CD4-positive, alpha-beta memory T cell (primary cell): Measurements from ENCODE around the gene CEBPG. TPM values are rescaled to one million over a fixed set of nuclear protein-coding genes. Genes with fewer than 3 reads are reported as not detected.

Experiments
- CTCF ChIA-PET: fragments of 350-600 bp; sonication (Branson Sonifier 250); formaldehyde crosslinking; loops from one replicate; lab custom pipeline; 2021; ENCODE audit warnings: inconsistent platforms; ENCODE audit not compliant: partially characterized antibody; lab: Charles Lee
- POLR2A ChIA-PET: fragments of 350-600 bp; sonication (Branson Sonifier 250); formaldehyde crosslinking; loops from one replicate; lab custom pipeline; 2021; ENCODE audit not compliant: partially characterized antibody; lab: Charles Lee
- DNase-seq, 5 donors: peaks; one replicate each; pipeline versions ENCODE4 v3.0.0 to v3.0.0-alpha.2; 2020 to 2022; ENCODE audit warnings: mixed read lengths in 1 of 5
- H3K27ac ChIP-seq: one replicate; pipeline ENCODE4 v1.7.0; 2013; ENCODE audit warnings: low read depth, low read length
- H3K27me3 ChIP-seq: 2 replicates; pipeline ENCODE4 v1.7.0; 2013; ENCODE audit warnings: mild to moderate bottlenecking, low read length, moderate library complexity; ENCODE audit not compliant: insufficient read depth
- H3K36me3 ChIP-seq: 2 replicates; pipeline ENCODE4 v1.7.0; 2013; ENCODE audit warnings: mild to moderate bottlenecking, low read length, moderate library complexity; ENCODE audit not compliant: insufficient read depth
- H3K4me1 ChIP-seq: 2 replicates; pipeline ENCODE4 v1.7.0; 2013; ENCODE audit warnings: mild to moderate bottlenecking, low read length, moderate library complexity; ENCODE audit not compliant: insufficient read depth
- H3K4me3 ChIP-seq, 2 donors: one replicate each; pipeline ENCODE4 v1.7.0; 2013; ENCODE audit warnings: low read length in 2 of 2, mild to moderate bottlenecking in 1 of 2
- H3K9me3 ChIP-seq, 2 donors: one replicate each; pipeline ENCODE4 v1.7.0; 2013; ENCODE audit warnings: low read length in 2 of 2, control low read depth in 1 of 2; ENCODE audit not compliant: control insufficient read depth in 1 of 2
- H3K27ac Mint-ChIP-seq, 7 donors: one replicate each; pipeline ENCODE4 v1.8.0; 2020 to 2021; ENCODE audit warnings: mixed read lengths in 7 of 7, mild to moderate bottlenecking in 6 of 7, inconsistent platforms in 3 of 7, moderate library complexity in 3 of 7
- H3K27me3 Mint-ChIP-seq, 2 donors: one replicate each; pipeline ENCODE4 v1.8.0; 2020 to 2021; ENCODE audit warnings: mixed read lengths in 2 of 2
- H3K36me3 Mint-ChIP-seq, 2 donors: one replicate each; pipeline ENCODE4 v1.8.0; 2020 to 2021; ENCODE audit warnings: mixed read lengths in 2 of 2, inconsistent platforms in 1 of 2, mild to moderate bottlenecking in 1 of 2
- H3K4me1 Mint-ChIP-seq, 4 donors: one replicate each; pipeline ENCODE4 v1.8.0; 2020 to 2021; ENCODE audit warnings: mixed read lengths in 4 of 4, mild to moderate bottlenecking in 1 of 4
- H3K4me3 Mint-ChIP-seq, 8 donors: one replicate each; pipeline ENCODE4 v1.8.0; 2020 to 2021; ENCODE audit warnings: mixed read lengths in 8 of 8, mild to moderate bottlenecking in 7 of 8, moderate library complexity in 6 of 8, inconsistent platforms in 3 of 8
- H3K9me3 Mint-ChIP-seq, 8 donors: one replicate each; pipeline ENCODE4 v1.8.0; 2020 to 2021; ENCODE audit warnings: mixed read lengths in 8 of 8, mild to moderate bottlenecking in 5 of 8, inconsistent platforms in 3 of 8, moderate library complexity in 1 of 8
- intact Hi-C: fragments of 100-400 bp; cut with micrococcal nuclease; formaldehyde crosslinking; loops from one replicate; pipeline ENCODE4 v1.15.1; 2023
- polyA plus RNA-seq, 2 donors: library from polyadenylated mRNA; unstranded; fragments of 300-500 nt; fragmentation: Illumina TruSeq; gene quantifications; one replicate each; pipeline ENCODE4 v1.2.3, GENCODE V29; 2021
- total RNA-seq, 2 experiments: library from RNA; stranded (reverse); gene quantifications; one replicate each; pipeline ENCODE4 v1.2.3, GENCODE V29; 2021

Gene CEBPG
- 10 to 100 TPM; 26.9 to 27.2 TPM for total RNA-seq
- polyA plus RNA-seq = 10 to 100 TPM in 1 of 2 donors, 1 to 10 TPM in 1; 8.9 to 13.3 TPM

DNA sequence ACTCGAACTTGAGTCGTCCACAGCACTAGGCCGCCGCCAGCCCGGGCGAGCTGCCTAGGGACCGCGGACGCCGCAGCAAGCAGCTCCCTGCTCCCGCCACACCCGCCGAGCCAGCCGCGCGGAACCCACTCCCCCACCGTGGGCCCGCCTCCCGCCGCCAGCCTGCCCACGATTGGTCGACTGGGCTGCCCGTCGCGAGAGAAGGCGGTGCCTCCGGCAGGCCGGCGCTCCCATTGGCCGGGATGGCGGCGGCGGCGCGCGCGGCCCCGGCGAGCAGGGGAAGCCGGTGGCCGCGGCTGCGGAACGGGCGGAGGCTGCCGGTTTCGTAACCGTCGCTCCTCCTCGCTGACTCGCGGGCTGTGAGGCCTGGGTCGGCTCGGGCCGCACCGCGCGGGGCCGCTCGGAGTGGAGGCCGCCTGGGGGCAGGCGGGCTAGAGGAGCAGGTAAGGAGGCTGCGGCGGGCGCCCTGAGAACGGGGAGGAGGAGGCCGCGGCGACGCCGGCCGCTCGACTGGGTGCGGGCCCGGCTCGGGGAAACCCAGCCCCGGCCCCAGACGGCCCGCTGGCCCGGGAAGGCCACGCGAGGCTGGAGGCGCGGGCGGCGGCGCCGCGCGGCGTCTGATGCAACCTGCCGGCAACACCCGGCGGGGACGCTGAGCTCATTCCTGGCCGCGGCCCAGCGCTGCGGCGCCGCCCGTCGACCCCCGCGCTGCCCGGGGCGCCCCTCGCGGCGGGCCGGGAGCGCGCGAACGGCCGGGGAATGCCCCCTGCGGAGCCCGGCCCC lies at the start of gene CEBPG:
CEBPG (plus strand) TSS at position 257 of the 783 bp plus-strand sequence. CDS start 5,531 bp downstream, outside the sequence.
- intact Hi-C loops = loop anchor here (1.0 to 2.0 kb wide), 2 partner anchors 71 to 196 kb away; partner anchors contain the start of gene CEBPA
- H3K9me3 Mint-ChIP-seq = no peaks in the 10 kb centered on the region
- H3K4me3 Mint-ChIP-seq = peak within 1 kb of the TSS; percentile 88 to 96 (median 92)
- peak; percentile 92 to 99 (median 95) for DNase-seq
- peak within 1 kb of the TSS; percentile 66 to 81 for H3K4me3 ChIP-seq
- H3K36me3 Mint-ChIP-seq = peaks cover 0 to 6% of the 10 kb centered on the region in 2 donors
- H3K36me3 ChIP-seq = no peaks in the 10 kb centered on the region
- ChIA-PET POLR2A (interaction anchor here (0.6 to 4.2 kb wide), 19 partner anchors 10 to 1053 kb away, joined by 3 to 29 read pairs (median 5); partner anchors contain the start of genes CEBPA, GPATCH1, LSM14A and PDCD5), CTCF (interaction anchor here (0.6 to 3.8 kb wide), 4 partner anchors 11 to 197 kb away, joined by 3 to 13 read pairs (median 4); partner anchors contain the start of gene CEBPA)
- peak within 1 kb of the TSS; percentile 91 to 96 (median 94) for H3K27ac Mint-ChIP-seq
- H3K27me3 Mint-ChIP-seq = no peaks in the 10 kb centered on the region
- H3K4me1 ChIP-seq = peaks cover 42% of the 10 kb centered on the region
- H3K9me3 ChIP-seq = no peaks in the 10 kb centered on the region
- peak within 1 kb of the TSS; percentile 87 for H3K27ac ChIP-seq
- H3K27me3 ChIP-seq = no peaks in the 10 kb centered on the region
- H3K4me1 Mint-ChIP-seq = peaks cover 34 to 57% (median 41%) of the 10 kb centered on the region in 4 donors

DNA sequence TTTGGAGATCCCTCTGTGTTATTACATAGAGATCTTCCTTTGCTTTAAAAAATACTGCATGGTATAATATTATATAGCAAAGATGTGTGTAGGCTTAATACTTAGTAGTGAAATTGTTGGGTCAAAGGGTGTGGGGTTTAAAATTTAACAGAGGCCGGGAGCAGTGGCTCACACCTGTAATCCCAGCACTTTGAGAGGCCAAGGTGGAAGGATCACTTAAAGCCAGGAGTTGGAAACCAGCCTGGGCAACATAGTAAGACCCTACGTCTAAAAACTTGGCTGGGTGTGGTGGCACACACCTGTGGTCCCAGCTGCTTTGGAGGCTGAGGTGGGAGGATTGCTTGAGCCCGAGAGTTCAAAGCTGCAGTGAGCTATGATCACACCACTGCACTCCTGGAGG lies 48.9 kb upstream of the CEBPG start:
- POLR2A ChIA-PET = no interaction called here
- CTCF ChIA-PET = interaction anchor here (0.7 kb wide), 1 partner anchor 12 kb away, joined by 3 read pairs; no protein-coding TSS in a partner anchor
- H3K27ac ChIP-seq = no peak overlapping the region
- no peak overlapping the region for H3K4me3 ChIP-seq
- Mint-ChIP-seq H3K27me3 (peaks cover 6 to 7% of the 10 kb centered on the region in 2 donors), H3K36me3 (peaks cover 0 to 6% of the 10 kb centered on the region in 2 donors), H3K4me3 (no peak overlapping the region), H3K9me3 (peaks cover 0 to 18% (median 8%) of the 10 kb centered on the region in 8 donors), H3K4me1 (no peaks in the 10 kb centered on the region), H3K27ac (no peak overlapping the region)
- H3K36me3 ChIP-seq = no peaks in the 10 kb centered on the region
- H3K27me3 ChIP-seq = no peaks in the 10 kb centered on the region
- H3K9me3 ChIP-seq = no peaks in the 10 kb centered on the region
- intact Hi-C loops = no loop called here
- DNase-seq = no peak
- H3K4me1 ChIP-seq = no peaks in the 10 kb centered on the region

DNA sequence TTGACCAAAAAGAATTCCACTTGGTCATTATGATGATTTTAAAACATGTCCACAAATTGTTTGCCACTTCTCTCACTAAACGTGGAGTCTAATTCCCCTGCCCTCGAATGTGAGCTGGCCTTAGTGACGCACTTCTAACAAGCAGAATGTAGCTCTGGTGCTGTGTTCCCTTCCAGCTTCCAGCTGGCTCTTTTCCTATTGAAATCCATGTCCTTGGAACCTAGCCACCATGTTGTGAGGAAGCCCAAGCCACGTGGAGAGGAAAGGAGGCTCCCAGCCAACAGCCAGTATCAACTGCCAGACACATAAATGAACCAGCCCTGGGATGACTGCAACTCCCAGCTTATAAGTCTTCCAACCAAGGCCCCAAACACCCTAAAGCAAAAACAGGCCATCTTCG lies 47.6 kb upstream of the CEBPG start:
- peaks cover 8 to 12% of the 10 kb centered on the region in 2 donors for H3K27me3 Mint-ChIP-seq
- peaks cover 0 to 10% (median 4%) of the 10 kb centered on the region in 8 donors for H3K9me3 Mint-ChIP-seq
- H3K4me3 ChIP-seq = no peak overlapping the region
- H3K27me3 ChIP-seq = no peaks in the 10 kb centered on the region
- H3K4me3 Mint-ChIP-seq = no peak overlapping the region
- H3K27ac Mint-ChIP-seq = no peak overlapping the region
- intact Hi-C loops = no loop called here
- H3K36me3 Mint-ChIP-seq = no peaks in the 10 kb centered on the region
- no peaks in the 10 kb centered on the region for H3K4me1 ChIP-seq
- CTCF ChIA-PET = no interaction called here
- H3K27ac ChIP-seq = no peak overlapping the region
- H3K9me3 ChIP-seq = no peaks in the 10 kb centered on the region
- POLR2A ChIA-PET = no interaction called here
- no peaks in the 10 kb centered on the region for H3K4me1 Mint-ChIP-seq
- H3K36me3 ChIP-seq = no peaks in the 10 kb centered on the region
- DNase-seq = no peak

DNA sequence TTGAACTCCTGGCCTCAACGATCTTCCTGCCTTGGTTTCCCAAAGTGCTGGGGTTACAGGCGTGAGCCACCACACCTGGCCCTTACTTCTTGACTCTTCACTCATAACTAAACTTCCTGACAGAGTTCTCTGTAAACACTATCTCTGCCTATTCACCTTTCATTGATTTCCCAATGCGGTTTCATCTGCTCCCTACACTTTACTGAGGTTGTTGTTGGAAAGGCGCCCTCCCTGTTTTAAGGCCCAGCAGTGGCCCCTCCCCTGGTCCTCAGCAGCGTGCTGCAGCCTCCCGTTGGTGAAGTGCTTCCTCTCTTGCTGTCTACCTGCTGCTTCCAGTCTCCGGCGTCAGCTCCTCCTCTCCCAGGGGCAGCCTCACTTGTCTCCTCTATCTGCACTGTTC lies 44.4 kb upstream of the CEBPG start:
- Histone ChIP-seq H3K4me3 (no peak overlapping the region), H3K4me1 (no peaks in the 10 kb centered on the region), H3K27me3 (no peaks in the 10 kb centered on the region), H3K9me3 (no peaks in the 10 kb centered on the region), H3K36me3 (no peaks in the 10 kb centered on the region), H3K27ac (no peak overlapping the region)
- peaks cover 10 to 16% of the 10 kb centered on the region in 2 donors for H3K27me3 Mint-ChIP-seq
- DNase-seq = no peak
- H3K4me1 Mint-ChIP-seq = no peaks in the 10 kb centered on the region
- no peak overlapping the region for H3K27ac Mint-ChIP-seq
- H3K9me3 Mint-ChIP-seq = no peaks in the 10 kb centered on the region
- H3K36me3 Mint-ChIP-seq = no peaks in the 10 kb centered on the region
- H3K4me3 Mint-ChIP-seq = no peak overlapping the region
- intact Hi-C loops = no loop called here
- ChIA-PET CTCF (interaction anchor here (0.6 kb wide), 1 partner anchor 449 kb away, joined by 3 read pairs; no protein-coding TSS in a partner anchor), POLR2A (no interaction called here)

DNA sequence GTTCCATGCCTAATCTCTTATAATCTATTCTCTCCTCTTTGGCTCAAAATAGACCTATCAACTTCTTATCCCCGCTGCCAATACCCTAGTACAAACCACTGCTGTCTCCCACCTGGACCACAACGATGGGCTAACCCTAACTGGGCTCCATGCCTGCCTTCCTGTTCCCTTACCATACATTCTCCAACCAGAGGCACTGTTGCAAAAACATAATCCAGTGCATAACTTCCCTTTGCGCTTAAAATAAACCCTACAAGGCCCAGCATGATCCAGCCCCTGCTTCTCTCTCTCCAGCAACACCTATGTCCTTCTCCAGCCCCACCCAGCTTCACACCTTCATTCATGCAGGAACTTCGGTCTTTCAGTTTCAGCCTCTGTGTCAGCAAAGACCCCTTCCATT lies 43.8 kb upstream of the CEBPG start:
- Mint-ChIP-seq H3K4me1 (no peaks in the 10 kb centered on the region), H3K4me3 (no peak overlapping the region), H3K27ac (no peak overlapping the region), H3K9me3 (no peaks in the 10 kb centered on the region), H3K36me3 (no peaks in the 10 kb centered on the region), H3K27me3 (peaks cover 10 to 16% of the 10 kb centered on the region in 2 donors)
- Histone ChIP-seq H3K36me3 (no peaks in the 10 kb centered on the region), H3K4me1 (no peaks in the 10 kb centered on the region), H3K27me3 (no peaks in the 10 kb centered on the region), H3K4me3 (no peak overlapping the region), H3K9me3 (no peaks in the 10 kb centered on the region), H3K27ac (no peak overlapping the region)
- intact Hi-C loops = no loop called here
- no peak for DNase-seq
- ChIA-PET CTCF (interaction anchor here (0.6 kb wide), 1 partner anchor 448 kb away, joined by 3 read pairs; no protein-coding TSS in a partner anchor), POLR2A (no interaction called here)

DNA sequence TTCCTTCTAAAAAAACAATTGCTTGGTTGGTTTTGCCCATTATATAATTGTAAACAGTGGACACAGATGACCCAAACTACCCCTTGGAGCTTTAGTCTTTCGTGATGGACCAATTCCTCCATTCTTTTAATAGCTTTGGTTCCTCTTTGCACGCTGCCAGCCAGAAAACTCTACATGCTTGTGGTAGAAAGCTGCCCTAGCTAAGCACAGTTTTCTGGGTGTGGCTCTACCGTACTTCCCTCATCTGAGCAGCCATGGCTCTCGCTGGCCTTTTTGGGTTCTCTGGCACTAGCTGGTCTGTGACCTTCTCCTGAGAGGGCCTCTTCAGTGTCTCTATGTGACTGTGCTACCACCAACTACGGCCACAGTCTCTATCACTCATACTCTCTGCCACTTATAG lies 41.3 kb upstream of the CEBPG start:
- Histone ChIP-seq H3K36me3 (no peaks in the 10 kb centered on the region), H3K4me1 (no peaks in the 10 kb centered on the region), H3K27me3 (no peaks in the 10 kb centered on the region), H3K27ac (no peak overlapping the region), H3K9me3 (no peaks in the 10 kb centered on the region), H3K4me3 (no peak overlapping the region)
- no peak overlapping the region for H3K27ac Mint-ChIP-seq
- H3K27me3 Mint-ChIP-seq = peaks cover 10 to 19% of the 10 kb centered on the region in 2 donors
- no peak for DNase-seq
- no peaks in the 10 kb centered on the region for H3K9me3 Mint-ChIP-seq
- ChIA-PET POLR2A (no interaction called here), CTCF (no interaction called here)
- intact Hi-C loops = no loop called here
- H3K36me3 Mint-ChIP-seq = no peaks in the 10 kb centered on the region
- H3K4me1 Mint-ChIP-seq = no peaks in the 10 kb centered on the region
- H3K4me3 Mint-ChIP-seq = no peak overlapping the region

DNA sequence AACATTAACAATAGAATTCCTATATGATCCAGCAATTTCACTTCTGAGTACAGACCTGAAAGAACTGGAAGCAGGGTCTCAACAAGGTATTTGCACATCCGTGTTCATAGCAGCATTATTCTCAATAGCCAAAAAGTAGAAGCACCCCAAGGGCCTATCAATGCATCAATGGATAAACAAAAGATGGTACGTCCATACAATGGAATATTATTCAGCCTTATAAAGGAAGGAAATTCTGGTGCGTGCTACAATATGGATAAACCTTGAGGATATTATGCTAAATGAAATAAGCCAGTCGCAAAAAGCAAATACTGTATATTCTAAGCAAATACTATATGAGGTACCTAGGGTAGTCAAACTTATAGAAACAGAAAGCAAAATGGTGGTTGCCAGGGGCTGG lies 40.4 kb upstream of the CEBPG start:
- no peak overlapping the region for H3K4me3 Mint-ChIP-seq
- no peak for DNase-seq
- no peaks in the 10 kb centered on the region for H3K4me1 Mint-ChIP-seq
- H3K27ac Mint-ChIP-seq = no peak overlapping the region
- POLR2A ChIA-PET = no interaction called here
- CTCF ChIA-PET = no interaction called here
- no peak overlapping the region for H3K27ac ChIP-seq
- H3K9me3 ChIP-seq = no peaks in the 10 kb centered on the region
- no peaks in the 10 kb centered on the region for H3K27me3 ChIP-seq
- intact Hi-C loops = no loop called here
- H3K36me3 ChIP-seq = no peaks in the 10 kb centered on the region
- no peak overlapping the region for H3K4me3 ChIP-seq
- H3K27me3 Mint-ChIP-seq = peaks cover 12 to 22% of the 10 kb centered on the region in 2 donors
- H3K9me3 Mint-ChIP-seq = no peaks in the 10 kb centered on the region
- no peaks in the 10 kb centered on the region for H3K4me1 ChIP-seq
- no peaks in the 10 kb centered on the region for H3K36me3 Mint-ChIP-seq
